GM18526 (cell line): Measurements from ENCODE around the gene NRCAM.

Experiments used
- POLR2A ChIP-seq: IDR thresholded peaks from 3 replicates; pipeline ENCODE4 v1.6.1; 2011; ENCODE audit not compliant: insufficient read length; ENCODE audit errors: extremely low read depth

Gene NRCAM

GRCh38 chr7:108448584-108449505 is 7.4 kb downstream of the NRCAM start:
- TF ChIP-seq POLR2A = no peak

GRCh38 chr7:108442039-108442568 is 14.1 kb downstream of the NRCAM start:
- TF ChIP-seq POLR2A = no peak

GRCh38 chr7:108441392-108441955 is 14.8 kb downstream of the NRCAM start:
- TF ChIP-seq POLR2A = no peak

GRCh38 chr7:108440613-108441012 is 15.6 kb downstream of the NRCAM start:
- TF ChIP-seq POLR2A = no peak

GRCh38 chr7:108436906-108437305 is 19.3 kb downstream of the NRCAM start:
- no peak for TF ChIP-seq POLR2A

- TF ChIP-seq POLR2A = no peak
Measured at GRCh38 chr7:108434010-108434409, 22.2 kb downstream of the NRCAM start.

GRCh38 chr7:108431099-108431498 is 25.1 kb downstream of the NRCAM start:
- no peak for TF ChIP-seq POLR2A

GRCh38 chr7:108430664-108431063 is 25.6 kb downstream of the NRCAM start:
- no peak for TF ChIP-seq POLR2A

GRCh38 chr7:108427766-108428165 is 28.5 kb downstream of the NRCAM start:
- TF ChIP-seq POLR2A = no peak

- TF ChIP-seq POLR2A = no peak
Measured at GRCh38 chr7:108425714-108426275, 30.4 kb downstream of the NRCAM start.

GRCh38 chr7:108424013-108424412 is 32.2 kb downstream of the NRCAM start:
- no peak for TF ChIP-seq POLR2A

- no peak for TF ChIP-seq POLR2A
Measured at GRCh38 chr7:108423089-108423989, 32.9 kb downstream of the NRCAM start.

GRCh38 chr7:108421720-108422331 is 34.4 kb downstream of the NRCAM start:
- no peak for TF ChIP-seq POLR2A

GRCh38 chr7:108419961-108420908 is 36.0 kb downstream of the NRCAM start:
- TF ChIP-seq POLR2A = no peak

- no peak for TF ChIP-seq POLR2A
Measured at GRCh38 chr7:108418946-108419345, 37.3 kb downstream of the NRCAM start.
